AG09319 (cell line): Measurements from ENCODE around the gene NFIC.
"Not testable (repeated sequence)": the region's sequence is repeated elsewhere in the genome, so short reads cannot be mapped to it uniquely, and the experiment has no call there.

Source experiments
- DNase-seq: peaks from one replicate; pipeline ENCODE4 v3.0.0-alpha.2; 2010; ENCODE audit warnings: low read depth; ENCODE audit errors: extremely low read depth
- TF ChIP-seq, protein P1 (sequence below): IDR thresholded peaks from 2 replicates; pipeline ENCODE4 v1.5.1; 2011; ENCODE audit warnings: low read depth, mild to moderate bottlenecking, inconsistent platforms, low read length, moderate library complexity

NFIC gene

DNA sequence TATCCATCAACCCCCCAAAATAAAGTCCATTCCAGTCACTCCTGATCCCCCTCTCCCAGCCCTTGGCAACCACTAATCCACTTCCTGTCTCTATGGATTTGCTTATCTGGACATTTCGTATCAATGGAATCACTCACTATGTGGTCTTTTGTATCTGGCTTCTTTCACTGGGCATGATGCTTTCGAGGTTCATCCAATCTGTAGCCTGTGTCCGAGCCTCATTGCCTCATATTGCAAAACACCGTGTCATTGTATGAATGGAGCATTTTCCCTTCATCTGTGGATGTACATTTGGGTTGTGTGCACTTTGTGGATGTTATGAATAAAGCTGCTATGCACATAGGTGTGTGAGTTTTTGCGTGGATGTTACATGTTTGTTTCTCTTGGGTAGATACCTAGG, 138.4 kb downstream of the NFIC start:
- DNase-seq, result no peak
- TF ChIP-seq, protein P1, sequence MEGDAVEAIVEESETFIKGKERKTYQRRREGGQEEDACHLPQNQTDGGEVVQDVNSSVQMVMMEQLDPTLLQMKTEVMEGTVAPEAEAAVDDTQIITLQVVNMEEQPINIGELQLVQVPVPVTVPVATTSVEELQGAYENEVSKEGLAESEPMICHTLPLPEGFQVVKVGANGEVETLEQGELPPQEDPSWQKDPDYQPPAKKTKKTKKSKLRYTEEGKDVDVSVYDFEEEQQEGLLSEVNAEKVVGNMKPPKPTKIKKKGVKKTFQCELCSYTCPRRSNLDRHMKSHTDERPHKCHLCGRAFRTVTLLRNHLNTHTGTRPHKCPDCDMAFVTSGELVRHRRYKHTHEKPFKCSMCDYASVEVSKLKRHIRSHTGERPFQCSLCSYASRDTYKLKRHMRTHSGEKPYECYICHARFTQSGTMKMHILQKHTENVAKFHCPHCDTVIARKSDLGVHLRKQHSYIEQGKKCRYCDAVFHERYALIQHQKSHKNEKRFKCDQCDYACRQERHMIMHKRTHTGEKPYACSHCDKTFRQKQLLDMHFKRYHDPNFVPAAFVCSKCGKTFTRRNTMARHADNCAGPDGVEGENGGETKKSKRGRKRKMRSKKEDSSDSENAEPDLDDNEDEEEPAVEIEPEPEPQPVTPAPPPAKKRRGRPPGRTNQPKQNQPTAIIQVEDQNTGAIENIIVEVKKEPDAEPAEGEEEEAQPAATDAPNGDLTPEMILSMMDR, result no peak

DNA sequence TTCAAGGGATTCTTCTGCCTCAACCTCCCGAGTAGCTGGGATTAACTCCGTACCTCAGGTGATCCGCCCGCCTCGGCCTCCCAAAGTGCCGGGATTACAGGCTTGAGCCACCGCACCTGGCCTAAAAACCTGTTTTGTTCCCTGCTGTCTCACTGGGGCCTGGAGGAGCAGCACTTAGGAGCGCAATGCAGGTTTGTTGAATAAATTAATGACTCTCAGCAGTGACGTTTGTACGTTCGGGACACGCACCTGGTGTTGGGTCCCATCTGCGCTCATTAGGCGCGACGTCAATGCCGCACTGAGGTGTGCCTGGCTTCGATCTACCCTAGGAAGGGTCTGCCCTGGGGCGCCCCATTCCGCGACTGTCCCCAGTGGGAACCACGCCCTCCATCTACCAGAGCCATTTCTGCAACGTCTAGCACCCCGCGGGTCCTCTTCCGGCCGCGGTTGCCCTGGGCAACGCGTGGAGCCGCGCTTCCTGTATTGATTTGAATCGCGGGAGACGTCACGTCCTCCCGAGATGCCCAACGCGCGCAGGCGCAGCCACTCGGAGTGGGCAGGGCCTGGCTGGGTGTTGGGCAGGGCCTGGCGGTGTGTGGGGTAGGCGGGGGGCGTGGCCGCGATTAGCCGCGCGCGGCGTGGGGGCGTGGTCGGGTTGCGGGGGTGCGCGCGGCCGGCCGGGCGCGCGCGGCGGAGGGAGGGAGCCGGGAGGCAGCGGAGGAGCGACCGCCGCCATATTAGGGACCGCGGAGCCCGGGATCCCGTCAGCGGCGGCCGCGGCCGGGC, 139.4 kb downstream of the NFIC start, which contains the start of gene FZR1:
FZR1 (plus strand) TSS at position 714 of the 786 bp plus-strand sequence. CDS start 16,679 bp downstream, outside the sequence.
- TF ChIP-seq, protein P1, result peak; percentile 11; the same call in 1 of the 2 replicates
- peak; percentile 97 for DNase-seq

DNA sequence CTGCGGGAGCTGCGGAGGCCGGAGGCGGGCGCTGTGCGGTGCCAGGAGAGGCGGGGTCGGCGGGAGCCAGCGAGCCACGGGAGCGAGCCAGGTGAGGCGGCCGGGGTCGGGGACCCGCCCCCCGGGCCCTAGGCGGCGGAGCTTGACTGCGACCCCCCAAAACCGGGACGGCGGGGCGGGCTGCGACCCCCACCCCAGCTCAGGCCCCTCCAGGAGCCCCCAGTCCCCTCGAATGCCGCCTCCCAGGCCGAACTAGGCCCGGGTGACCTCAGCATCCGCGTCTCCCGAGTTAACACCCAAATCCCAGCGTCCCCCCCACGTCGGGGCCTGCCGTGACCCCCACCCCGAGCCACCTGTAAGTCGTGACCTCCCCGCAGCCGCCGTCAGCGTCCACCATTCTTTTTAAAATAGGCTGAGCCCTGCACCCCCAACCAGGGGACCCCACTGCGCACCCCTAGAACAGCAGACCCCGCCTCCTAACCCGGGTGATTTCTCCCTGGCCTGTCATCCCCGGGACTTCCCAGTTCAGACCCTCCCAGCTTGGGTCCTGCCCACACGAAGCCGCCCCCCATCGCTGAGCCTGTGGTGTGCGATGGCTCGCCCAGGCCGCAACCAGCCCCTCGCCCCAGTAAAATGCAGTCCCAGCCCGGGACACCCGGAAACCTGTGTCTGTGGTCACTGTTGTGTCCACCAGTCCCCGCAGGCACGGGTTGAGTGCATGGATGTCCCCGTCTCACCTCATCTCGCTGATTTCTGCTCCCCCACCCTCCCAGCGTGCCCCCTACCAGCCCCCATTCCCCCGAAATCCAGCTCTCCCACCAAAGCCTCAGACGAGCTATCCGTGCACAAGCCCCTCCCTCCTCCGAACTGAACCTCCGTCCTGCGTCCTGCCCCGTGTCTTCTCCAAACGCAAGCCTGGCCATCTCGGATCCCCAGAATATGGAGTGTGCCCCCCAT, 140.3 kb downstream of the NFIC start:
- TF ChIP-seq, protein P1, result no peak
- DNase-seq, result no peak

DNA sequence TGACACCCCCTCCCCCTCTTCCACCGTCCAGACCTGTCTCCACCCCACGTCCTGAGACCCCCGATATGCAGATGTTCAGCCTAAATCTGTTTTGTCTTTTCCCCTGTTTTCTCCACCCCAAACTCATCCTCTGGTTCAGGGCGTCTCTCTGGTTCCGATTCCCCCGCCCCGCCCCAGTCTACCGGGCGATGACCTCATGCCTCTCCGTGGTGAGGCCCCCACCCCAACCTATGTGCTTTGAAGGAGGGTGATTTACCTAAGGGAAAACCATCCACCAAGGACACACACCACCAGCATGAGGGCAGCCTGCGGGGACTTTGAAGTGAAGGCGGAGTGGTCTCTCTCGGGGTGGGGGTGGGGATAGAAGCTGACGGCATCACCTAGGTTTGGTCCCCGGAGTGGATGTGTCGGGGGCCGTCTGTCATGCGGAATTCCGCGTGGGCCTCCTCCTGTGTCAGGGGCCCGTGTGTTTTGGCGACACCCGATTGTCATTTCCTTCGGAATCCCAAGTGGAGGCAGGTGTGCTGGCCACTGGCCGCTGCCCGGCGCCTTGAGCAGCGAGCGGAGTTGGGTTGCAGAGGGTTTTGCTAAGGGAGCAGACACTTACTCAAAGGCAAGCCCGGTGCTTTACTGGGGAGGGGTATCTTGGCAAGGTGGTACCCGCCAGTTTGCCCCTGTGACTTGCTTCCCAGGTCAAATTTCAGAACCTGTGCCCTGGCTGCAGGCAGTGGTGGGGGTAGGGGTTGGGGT, 141.2 kb downstream of the NFIC start:
- DNase-seq, result no peak
- TF ChIP-seq, protein P1, result no peak

DNA sequence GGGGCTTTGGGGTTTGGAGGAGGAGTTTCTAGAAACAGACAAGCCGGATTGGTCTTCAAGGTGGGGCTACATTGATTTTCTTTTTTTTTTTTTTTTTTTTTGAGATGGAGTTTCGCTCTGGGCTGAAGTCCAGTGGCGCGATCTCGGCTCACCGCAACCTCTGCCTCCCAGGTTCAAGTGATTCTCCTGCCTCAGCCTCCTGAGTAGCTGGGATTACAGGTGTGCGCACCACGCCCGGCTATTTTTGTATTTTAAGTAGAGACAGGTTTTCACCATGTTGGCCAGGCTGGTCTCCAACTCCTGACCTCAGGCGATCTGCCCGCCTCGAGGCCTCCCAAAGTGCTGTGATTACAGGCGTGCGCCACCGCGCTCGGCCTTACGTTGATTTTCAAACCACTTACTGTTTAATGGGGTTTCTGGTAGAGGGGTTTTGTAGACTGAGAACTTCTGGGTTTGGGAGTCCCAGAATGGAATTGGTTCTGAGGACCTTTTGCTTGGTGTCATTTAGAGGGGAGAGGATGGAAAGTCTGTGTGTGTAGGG, 141.8 kb downstream of the NFIC start:
- DNase-seq, result not testable (repeated sequence)

DNA sequence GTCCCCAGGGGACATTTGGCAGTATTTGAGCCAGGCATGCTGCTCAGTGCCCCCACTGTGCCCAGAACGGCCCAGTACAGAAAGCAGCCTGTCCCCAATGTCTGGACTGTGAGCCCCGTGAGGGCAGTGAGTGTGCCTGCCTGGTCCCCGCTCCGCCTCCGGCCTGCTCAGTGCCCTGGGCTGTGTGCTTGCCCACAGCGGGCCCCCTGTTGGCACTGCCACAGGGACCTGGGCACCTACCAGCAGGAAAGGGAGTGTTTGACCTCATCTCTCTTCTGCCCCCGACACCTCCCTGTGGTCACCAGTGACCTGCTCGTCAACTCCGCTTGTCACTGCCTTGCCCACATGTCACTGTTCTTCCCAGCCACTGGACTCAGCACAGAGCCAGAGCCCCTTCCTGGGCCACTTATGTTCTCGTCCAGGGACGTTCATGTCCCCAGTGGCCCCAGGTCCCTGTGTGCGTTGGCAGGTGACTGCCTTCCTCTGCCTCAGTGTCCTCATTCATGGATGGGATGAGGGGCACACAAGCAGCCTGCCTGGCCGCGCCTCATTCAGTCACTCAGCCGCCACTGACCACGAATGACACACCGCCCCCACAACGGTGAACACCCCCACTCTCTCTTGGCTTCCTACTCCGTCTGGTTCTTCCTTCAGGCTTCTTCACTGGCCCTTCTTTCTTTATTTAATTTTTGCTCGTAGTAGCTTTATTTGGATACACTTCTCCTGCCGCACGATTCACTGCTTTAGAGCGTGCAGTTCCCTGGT, 142.6 kb downstream of the NFIC start:
- no peak for DNase-seq
- TF ChIP-seq, protein P1, result no peak
